CD14-positive monocyte (primary cell): ENCODE measurements around the gene AQP3. TPM values are rescaled to one million over a fixed set of nuclear protein-coding genes. Genes with fewer than 3 reads are reported as not detected.

ENCODE experiments used
- DNase-seq, 3 donors: peaks; one replicate each; pipeline ENCODE4 v3.0.0-alpha.2; 2011 to 2022
- H2AFZ ChIP-seq: 2 replicates; pipeline ENCODE4 v1.6.0; 2012; ENCODE audit warnings: mild to moderate bottlenecking, low read depth, low read length, inconsistent platforms; ENCODE audit not compliant: insufficient read depth, poor library complexity, severe bottlenecking
- H3K27ac ChIP-seq, 2 donors: 1 replicate in 1 of 2; 2 replicates in 1 of 2; pipeline ENCODE4 v1.5.1; 2012 to 2013; ENCODE audit warnings: low read length in 2 of 2, control low read depth in 1 of 2, inconsistent platforms in 1 of 2, low read depth in 1 of 2, mild to moderate bottlenecking in 1 of 2
- H3K27me3 ChIP-seq, 2 donors: one replicate each; pipeline versions ENCODE4 v1.6.0 to v1.6.1; 2011 to 2013; ENCODE audit warnings: low read length in 2 of 2; ENCODE audit not compliant: control insufficient read depth in 2 of 2, insufficient read depth in 2 of 2
- H3K36me3 ChIP-seq, 2 donors: replicated peaks in 1 of 2; 1 replicate in 1 of 2; 2 replicates in 1 of 2; pipeline versions ENCODE4 v1.5.1 to v1.6.1; 2012 to 2013; ENCODE audit warnings: low read length in 2 of 2, control low read depth in 1 of 2, inconsistent platforms in 1 of 2, mild to moderate bottlenecking in 1 of 2; ENCODE audit not compliant: insufficient read depth in 2 of 2, control insufficient read depth in 1 of 2
- H3K4me1 ChIP-seq, 2 donors: 1 replicate in 1 of 2; 2 replicates in 1 of 2; pipeline versions ENCODE4 v1.5.1 to v1.6.1; 2012 to 2013; ENCODE audit warnings: low read length in 2 of 2, control low read depth in 1 of 2, inconsistent platforms in 1 of 2, mild to moderate bottlenecking in 1 of 2, moderate library complexity in 1 of 2; ENCODE audit not compliant: insufficient read depth in 2 of 2, control insufficient read depth in 1 of 2
- H3K4me2 ChIP-seq: replicated peaks from 2 replicates; pipeline ENCODE3; 2012; ENCODE audit warnings: low read length, moderate library complexity, mild to moderate bottlenecking; ENCODE audit not compliant: poor library complexity, severe bottlenecking; ENCODE audit errors: extremely low read depth
- H3K4me3 ChIP-seq, 3 experiments: fragments of 200-600 bp in 1 of 3; sonication (generic) in 1 of 3; replicated peaks in 1 of 3; 1 replicate in 2 of 3; 2 replicates in 1 of 3; pipeline ENCODE4 v1.5.1; 2011 to 2013; ENCODE audit warnings: low read length in 3 of 3, mild to moderate bottlenecking in 3 of 3, control low read depth in 2 of 3, low read depth in 2 of 3, inconsistent platforms in 1 of 3, moderate library complexity in 1 of 3
- H3K79me2 ChIP-seq: 2 replicates; pipeline ENCODE4 v1.6.0; 2012; ENCODE audit warnings: mild to moderate bottlenecking, control low read depth, inconsistent platforms, low read length, moderate library complexity; ENCODE audit not compliant: insufficient read depth
- H3K9ac ChIP-seq: 2 replicates; pipeline ENCODE4 v1.6.0; 2017; ENCODE audit warnings: low read length, mild to moderate bottlenecking; ENCODE audit not compliant: insufficient read depth, poor library complexity, severe bottlenecking
- H3K9me3 ChIP-seq, 2 donors: replicated peaks in 1 of 2; 1 replicate in 1 of 2; 2 replicates in 1 of 2; pipeline versions ENCODE4 v1.5.1 to v1.6.1; 2012 to 2013; ENCODE audit warnings: low read length in 2 of 2, control low read depth in 1 of 2; ENCODE audit not compliant: control insufficient read depth in 1 of 2, insufficient read depth in 1 of 2
- H4K20me1 ChIP-seq: 2 replicates; pipeline ENCODE4 v1.6.0; 2012; ENCODE audit warnings: mild to moderate bottlenecking, low read length, control low read depth, moderate library complexity; ENCODE audit not compliant: insufficient read depth
- H3K27ac Mint-ChIP-seq, 7 donors: one replicate each; pipeline ENCODE4 v1.8.0; 2020; ENCODE audit warnings: mild to moderate bottlenecking in 7 of 7, mixed read lengths in 7 of 7, moderate library complexity in 6 of 7, inconsistent platforms in 2 of 7
- H3K27me3 Mint-ChIP-seq, 3 donors: one replicate each; pipeline ENCODE4 v1.8.0; 2021 to 2022; ENCODE audit warnings: low read depth in 3 of 3, mild to moderate bottlenecking in 3 of 3, mixed read lengths in 3 of 3, moderate library complexity in 3 of 3, inconsistent platforms in 1 of 3
- H3K36me3 Mint-ChIP-seq, 2 donors: one replicate each; pipeline ENCODE4 v1.8.0; 2020; ENCODE audit warnings: mixed read lengths in 2 of 2, inconsistent platforms in 1 of 2, mild to moderate bottlenecking in 1 of 2
- H3K4me1 Mint-ChIP-seq: one replicate; pipeline ENCODE4 v1.8.0; 2020; ENCODE audit warnings: mild to moderate bottlenecking, mixed read lengths
- H3K4me3 Mint-ChIP-seq, 2 donors: one replicate each; pipeline ENCODE4 v1.8.0; 2020; ENCODE audit warnings: mild to moderate bottlenecking in 2 of 2, mixed read lengths in 2 of 2, moderate library complexity in 1 of 2
- H3K9me3 Mint-ChIP-seq, 7 donors: one replicate each; pipeline ENCODE4 v1.8.0; 2020 to 2022; ENCODE audit warnings: mixed read lengths in 7 of 7, mild to moderate bottlenecking in 6 of 7, moderate library complexity in 6 of 7, inconsistent platforms in 2 of 7
- WGBS: methylation state at CpG from one replicate; pipeline ENCODE4 v1.1.5; 2013; ENCODE audit warnings: missing lambda C conversion rate; ENCODE audit not compliant: insufficient coverage; 5-methylcytosine and 5-hydroxymethylcytosine counted together
- intact Hi-C, 2 donors: fragments of 100-400 bp; cut with micrococcal nuclease; formaldehyde crosslinking; loops; one replicate each; pipeline versions ENCODE4 v1.15.0 to v1.15.1; 2023
- polyA plus RNA-seq, 3 donors: library from polyadenylated mRNA; depleted of rRNA in 1 of 3; unstranded in 2 of 3; stranded (reverse) in 1 of 3; fragments of 300-500 nt in 2 of 3; fragments of >200 nt in 1 of 3; fragmentation: Illumina TruSeq in 2 of 3; gene quantifications; 1 replicate in 2 of 3; 2 replicates in 1 of 3; pipeline ENCODE4 v1.2.3, GENCODE V29; 2012 to 2021
- TF ChIP-seq, protein P1 (sequence below): fragments of 200-600 bp; IDR thresholded peaks from one replicate; pipeline ENCODE4 v1.8.0; 2022; ENCODE audit warnings: antibody characterized with exemption, mild to moderate bottlenecking

The AQP3 gene
- polyA plus RNA-seq, 3 donors, result 0.39 to 0.70 (median 0.63) TPM

- no peaks in the 10 kb centered on the region for H4K20me1 ChIP-seq
- H3K79me2 ChIP-seq, result peaks cover 5% of the 10 kb centered on the region
- H3K9me3 Mint-ChIP-seq, result peaks cover 0 to 2% (median 0%) of the 10 kb centered on the region in 7 donors
- peak overlapping the region in 1 of 7 donors; percentile 50 for H3K27ac Mint-ChIP-seq
- no peak overlapping the region for H3K9ac ChIP-seq
- peaks cover 1% of the 10 kb centered on the region for H3K4me1 Mint-ChIP-seq
- intact Hi-C loops, result no loop called here
- peak in 2 of 3 donors; percentile 32 to 36 for DNase-seq
- H3K27me3 ChIP-seq, result no peaks in the 10 kb centered on the region
- H3K4me2 ChIP-seq, result no peak overlapping the region
- no peak overlapping the region for H3K4me3 Mint-ChIP-seq
- no peaks in the 10 kb centered on the region for H3K4me1 ChIP-seq
- peaks cover 88 to 100% of the 10 kb centered on the region in 2 donors for H3K36me3 Mint-ChIP-seq
- no peak overlapping the region for H3K4me3 ChIP-seq
- H3K9me3 ChIP-seq, result no peaks in the 10 kb centered on the region
- peaks cover 93 to 100% of the 10 kb centered on the region in 2 donors for H3K36me3 ChIP-seq
- no peak overlapping the region for H2AFZ ChIP-seq
- TF ChIP-seq, protein P1, sequence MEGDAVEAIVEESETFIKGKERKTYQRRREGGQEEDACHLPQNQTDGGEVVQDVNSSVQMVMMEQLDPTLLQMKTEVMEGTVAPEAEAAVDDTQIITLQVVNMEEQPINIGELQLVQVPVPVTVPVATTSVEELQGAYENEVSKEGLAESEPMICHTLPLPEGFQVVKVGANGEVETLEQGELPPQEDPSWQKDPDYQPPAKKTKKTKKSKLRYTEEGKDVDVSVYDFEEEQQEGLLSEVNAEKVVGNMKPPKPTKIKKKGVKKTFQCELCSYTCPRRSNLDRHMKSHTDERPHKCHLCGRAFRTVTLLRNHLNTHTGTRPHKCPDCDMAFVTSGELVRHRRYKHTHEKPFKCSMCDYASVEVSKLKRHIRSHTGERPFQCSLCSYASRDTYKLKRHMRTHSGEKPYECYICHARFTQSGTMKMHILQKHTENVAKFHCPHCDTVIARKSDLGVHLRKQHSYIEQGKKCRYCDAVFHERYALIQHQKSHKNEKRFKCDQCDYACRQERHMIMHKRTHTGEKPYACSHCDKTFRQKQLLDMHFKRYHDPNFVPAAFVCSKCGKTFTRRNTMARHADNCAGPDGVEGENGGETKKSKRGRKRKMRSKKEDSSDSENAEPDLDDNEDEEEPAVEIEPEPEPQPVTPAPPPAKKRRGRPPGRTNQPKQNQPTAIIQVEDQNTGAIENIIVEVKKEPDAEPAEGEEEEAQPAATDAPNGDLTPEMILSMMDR, result peak; percentile 96
- no peak overlapping the region for H3K27ac ChIP-seq
- WGBS, result 85% methylated on average over 13 of the region's 24 CpGs
- H3K27me3 Mint-ChIP-seq, result no peaks in the 10 kb centered on the region
These were observed 19.4 kb upstream of the AQP3 start for GRCh38 chr9:33466565-33467495.

DNA sequence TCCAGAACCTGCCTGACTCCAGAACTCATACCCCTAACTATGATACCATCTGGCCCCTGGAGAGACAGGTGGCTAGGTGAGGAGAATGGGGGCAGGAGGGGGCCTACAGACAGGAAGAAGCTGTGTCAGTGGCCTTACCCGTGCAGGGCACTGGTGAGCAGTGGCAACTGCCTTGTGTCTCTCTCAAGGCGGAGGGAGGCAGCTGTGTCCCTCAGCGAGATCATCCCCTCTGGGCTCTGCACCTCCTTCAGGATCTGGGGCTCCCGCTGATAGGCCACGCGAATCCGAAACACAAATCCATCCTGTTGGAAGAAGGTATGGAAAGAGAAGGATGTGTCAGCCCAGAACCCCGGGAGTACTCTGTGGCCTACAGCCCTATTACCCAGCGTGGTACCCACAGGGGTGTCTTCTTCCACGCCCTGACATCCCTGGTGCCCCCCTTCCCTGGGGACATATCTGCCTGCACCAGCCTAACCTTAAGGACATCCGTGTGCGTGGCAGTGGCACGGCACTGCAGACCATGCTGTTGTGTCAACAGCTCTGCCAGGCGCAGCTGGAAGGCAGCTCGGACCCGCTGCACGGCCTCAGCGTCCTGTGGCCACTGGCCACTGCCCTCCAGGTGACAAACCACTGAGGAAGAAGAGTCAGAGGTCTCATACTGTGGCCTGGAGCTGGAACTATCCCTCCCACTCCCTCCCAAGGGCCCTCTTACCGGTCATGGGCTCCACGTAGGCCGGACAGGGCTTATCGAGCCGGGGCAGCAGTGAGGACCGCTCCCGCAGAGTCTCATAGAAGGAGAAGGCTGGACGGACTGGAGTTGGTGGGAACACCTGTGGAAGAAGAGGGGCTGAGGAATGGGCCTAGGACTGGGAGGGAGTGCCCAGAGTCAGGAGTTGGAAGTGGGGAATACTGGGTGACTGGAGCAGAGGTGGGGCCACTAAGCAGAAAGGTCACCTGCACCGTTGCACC lies 18.5 kb upstream of the AQP3 start:
- no peak for DNase-seq
- no peaks in the 10 kb centered on the region for H3K27me3 ChIP-seq
- TF ChIP-seq, protein P1, result no peak
- H3K4me1 ChIP-seq, result no peaks in the 10 kb centered on the region
- Mint-ChIP-seq H3K36me3 (peaks cover 88 to 100% of the 10 kb centered on the region in 2 donors), H3K9me3 (peaks cover 0 to 2% (median 0%) of the 10 kb centered on the region in 7 donors), H3K27me3 (peaks cover 0 to 3% (median 0%) of the 10 kb centered on the region in 3 donors), H3K27ac (peak overlapping the region in 3 of 7 donors; percentile 9 to 68 (median 50)), H3K4me1 (no peaks in the 10 kb centered on the region), H3K4me3 (no peak overlapping the region)
- H3K4me3 ChIP-seq, result no peak overlapping the region
- H3K79me2 ChIP-seq, result no peaks in the 10 kb centered on the region
- H3K9ac ChIP-seq, result no peak overlapping the region
- intact Hi-C loops, result no loop called here
- no peaks in the 10 kb centered on the region for H3K9me3 ChIP-seq
- H3K36me3 ChIP-seq, result peaks cover 93 to 100% of the 10 kb centered on the region in 2 donors
- H2AFZ ChIP-seq, result no peak overlapping the region
- H3K4me2 ChIP-seq, result no peak overlapping the region
- WGBS, result 96% methylated on average over 17 of the region's 27 CpGs
- H3K27ac ChIP-seq, result no peak overlapping the region
- H4K20me1 ChIP-seq, result no peaks in the 10 kb centered on the region
